Umbilical cord (tissue), 2 donors: ENCODE results near the gene LGALSL. TPM values are rescaled to one million over a fixed set of nuclear protein-coding genes. Genes with fewer than 3 reads are reported as not detected.
A peak's percentile ranks its signal among the peaks of the same experiment; 100 is the strongest.
"Not testable (repeated sequence)": the region's sequence is repeated elsewhere in the genome, so short reads cannot be mapped to it uniquely, and the experiment has no call there.

Experiments used
- DNase-seq: peaks from one replicate; pipeline ENCODE4 v3.0.0-alpha.2; 2015; ENCODE audit warnings: low spot score
- total RNA-seq: library from RNA; depleted of rRNA; stranded (reverse); fragments of >200 nt; gene quantifications from one replicate; pipeline ENCODE4 v1.2.3, GENCODE V29; 2014; ENCODE audit warnings: low replicate concordance; ENCODE audit not compliant: insufficient read depth

The LGALSL gene
- total RNA-seq, 1 donor from 2014 or later: 14.9 TPM

GRCh38 chr2:64442801-64443429 lies 11.0 kb upstream of the LGALSL start:
- DNase-seq: no peak

- not testable (repeated sequence) for DNase-seq
Measured at GRCh38 chr2:64445970-64446369, 8.0 kb upstream of the LGALSL start.

- no peak for DNase-seq
Measured at GRCh38 chr2:64447317-64448040, 6.5 kb upstream of the LGALSL start.

GRCh38 chr2:64448041-64448426 lies 5.9 kb upstream of the LGALSL start:
- no peak for DNase-seq

GRCh38 chr2:64451051-64451450 lies 2.9 kb upstream of the LGALSL start:
- DNase-seq: no peak

- peak; percentile 46 for DNase-seq
Measured at GRCh38 chr2:64454386-64455332, 697 bp downstream of the LGALSL start.

- DNase-seq: no peak
Measured at GRCh38 chr2:64455545-64455944, 1.6 kb downstream of the LGALSL start.

- no peak for DNase-seq
Measured at GRCh38 chr2:64456293-64456692, 2.3 kb downstream of the LGALSL start.

- no peak for DNase-seq
Measured at GRCh38 chr2:64457524-64457923, 3.6 kb downstream of the LGALSL start.

- DNase-seq: no peak
Measured at GRCh38 chr2:64459575-64459974, 5.6 kb downstream of the LGALSL start.

GRCh38 chr2:64460330-64460729 lies 6.4 kb downstream of the LGALSL start:
- DNase-seq: no peak

- DNase-seq: no peak
Measured at GRCh38 chr2:64461271-64462058, 7.5 kb downstream of the LGALSL start.

- no peak for DNase-seq
Measured at GRCh38 chr2:64462171-64462570, 8.2 kb downstream of the LGALSL start.

- no peak for DNase-seq
Measured at GRCh38 chr2:64462940-64463700, 9.2 kb downstream of the LGALSL start.

GRCh38 chr2:64463781-64464180 lies 9.8 kb downstream of the LGALSL start:
- no peak for DNase-seq

- DNase-seq: no peak
Measured at GRCh38 chr2:64466478-64467085, 12.6 kb downstream of the LGALSL start.

- peak; percentile 20 for DNase-seq
Measured at GRCh38 chr2:64467096-64467843, 13.3 kb downstream of the LGALSL start.

- DNase-seq: no peak
Measured at GRCh38 chr2:64469261-64469660, 15.3 kb downstream of the LGALSL start.

GRCh38 chr2:64470071-64470470 lies 16.1 kb downstream of the LGALSL start:
- DNase-seq: no peak
